Activated CD8-positive, alpha-beta memory T cell treated with anti-CD3 and anti-CD28 coated beads, Interleukin-2, amount 50 U/mL, for 48 hours (primary cell): ENCODE measurements around the gene SLC14A1.
A peak's percentile ranks its signal among the peaks of the same experiment; 100 is the strongest.

Experiments
- DNase-seq: peaks from one replicate; pipeline ENCODE4 v3.0.0-alpha.2; 2020

Gene SLC14A1

GRCh38 chr18:45760462-45761036, 36.6 kb downstream of the SLC14A1 start:
- DNase-seq: no peak

- DNase-seq: no peak
Observed at GRCh38 chr18:45761512-45762114, 37.6 kb downstream of the SLC14A1 start.

- no peak for DNase-seq
Observed at GRCh38 chr18:45764000-45764686, 40.2 kb downstream of the SLC14A1 start.

- DNase-seq: no peak
Observed at GRCh38 chr18:45765796-45766195, 41.8 kb downstream of the SLC14A1 start.

- DNase-seq: no peak
Observed at GRCh38 chr18:45771587-45772480, 47.9 kb downstream of the SLC14A1 start.

GRCh38 chr18:45774065-45774521, 50.1 kb downstream of the SLC14A1 start:
- DNase-seq: no peak

- peak; percentile 84 for DNase-seq
Observed at GRCh38 chr18:45775241-45775676, 51.3 kb downstream of the SLC14A1 start.

GRCh38 chr18:45775743-45776142, 51.8 kb downstream of the SLC14A1 start:
- no peak for DNase-seq

- no peak for DNase-seq
Observed at GRCh38 chr18:45777393-45777792, 53.4 kb downstream of the SLC14A1 start.

GRCh38 chr18:45780568-45780967, 56.6 kb downstream of the SLC14A1 start:
- no peak for DNase-seq

- DNase-seq: no peak
Observed at GRCh38 chr18:45782662-45783061, 58.7 kb downstream of the SLC14A1 start.

GRCh38 chr18:45783097-45784075, 59.4 kb downstream of the SLC14A1 start:
- DNase-seq: no peak

GRCh38 chr18:45785134-45785533, 61.2 kb downstream of the SLC14A1 start:
- no peak for DNase-seq

- no peak for DNase-seq
Observed at GRCh38 chr18:45786941-45787340, 63.0 kb downstream of the SLC14A1 start.

GRCh38 chr18:45787346-45787745, 63.4 kb downstream of the SLC14A1 start:
- DNase-seq: no peak

- no peak for DNase-seq
Observed at GRCh38 chr18:45788861-45789260, 64.9 kb downstream of the SLC14A1 start.

GRCh38 chr18:45792506-45793263, 68.7 kb downstream of the SLC14A1 start:
- no peak for DNase-seq

GRCh38 chr18:45793264-45793965, 69.4 kb downstream of the SLC14A1 start:
- DNase-seq: no peak

- DNase-seq: no peak
Observed at GRCh38 chr18:45801416-45802004, 77.5 kb downstream of the SLC14A1 start.
